SHP77 (cell line): ENCODE data around the gene CAPZA3.
"Not testable (repeated sequence)": the region's sequence is repeated elsewhere in the genome, so short reads cannot be mapped to it uniquely, and the experiment has no call there.

Source experiments
- DNase-seq, 2 experiments: peaks; one replicate each; lab custom pipeline; 2025; lab: John Stamatoyannopoulos, UW

The CAPZA3 gene

GRCh38 chr12:18754124-18754707 is 16.3 kb downstream of the CAPZA3 start:
- DNase-seq: no peak

DNA sequence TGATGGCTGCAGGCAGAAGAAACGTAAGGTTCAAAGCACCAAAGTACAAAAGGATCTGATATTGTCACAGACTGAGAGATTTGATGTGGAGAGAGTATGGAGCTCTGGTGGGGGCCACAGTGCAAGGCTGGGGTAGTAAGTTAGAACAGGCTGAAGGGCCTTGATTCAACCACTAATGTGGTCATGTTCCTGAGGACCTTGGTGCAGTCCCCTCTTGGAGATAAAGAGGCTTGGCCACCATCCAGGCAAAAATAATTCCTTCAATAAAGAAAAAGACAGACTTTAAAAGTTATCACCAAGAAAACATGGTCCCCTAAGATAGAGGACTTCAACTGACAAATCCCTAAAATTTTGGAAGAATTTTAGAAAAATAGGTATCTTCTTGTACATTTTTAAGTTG is 17.4 kb downstream of the CAPZA3 start:
- no peak for DNase-seq

GRCh38 chr12:18766479-18766878 is 28.6 kb downstream of the CAPZA3 start:
- not testable (repeated sequence) for DNase-seq

DNA sequence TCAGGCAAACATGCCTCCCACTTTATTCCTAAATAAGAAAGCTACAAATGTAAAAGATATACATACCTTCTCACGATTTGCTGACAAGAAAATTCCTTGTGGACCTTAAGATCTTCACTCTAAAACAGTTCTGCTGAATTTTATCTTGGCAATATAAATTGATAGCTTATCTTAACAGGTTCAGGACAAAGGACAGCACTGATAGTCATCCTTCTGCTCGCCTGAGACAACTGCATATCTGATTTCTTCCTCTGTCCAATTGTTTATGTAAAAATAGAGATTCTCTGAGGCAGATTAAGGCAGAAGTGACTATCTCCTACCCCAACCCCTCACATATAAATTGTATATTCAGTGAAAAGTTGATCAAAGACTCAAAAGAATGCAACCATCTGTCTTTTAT is 44.9 kb downstream of the CAPZA3 start:
- DNase-seq: no peak

DNA sequence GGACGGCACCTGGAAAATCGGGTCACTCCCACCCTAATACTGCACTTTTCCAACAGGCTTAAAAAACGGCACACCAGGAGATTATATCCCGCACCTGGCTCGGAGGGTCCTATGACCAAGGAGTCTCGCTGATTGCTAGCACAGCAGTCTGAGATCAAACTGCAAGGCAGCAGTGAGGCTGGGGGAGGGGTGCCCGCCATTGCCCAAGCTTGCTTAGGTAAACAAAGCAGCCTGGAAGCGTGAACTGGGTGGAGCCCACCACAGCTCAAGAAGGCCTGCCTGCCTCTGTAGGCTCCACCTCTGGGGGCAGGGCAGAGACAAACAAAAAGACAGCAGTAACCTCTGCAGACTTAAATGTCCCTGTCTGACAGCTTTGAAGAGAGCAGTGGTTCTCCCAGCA is 47.5 kb downstream of the CAPZA3 start:
- peak; percentile 1 for DNase-seq
